Tibial artery (tissue), 4 donors: Measurements from ENCODE around the gene ADSL.

ENCODE experiments used
- DNase-seq, 2 donors: peaks; one replicate each; pipeline ENCODE4 v3.0.0-alpha.2; 2019
- H3K27ac ChIP-seq, 2 donors: fragments of 200-600 bp; sonication (generic) in 1 of 2; 1 replicate in 1 of 2; 2 replicates in 1 of 2; pipeline ENCODE4 v1.5.1; 2018 to 2019; ENCODE audit warnings: mild to moderate bottlenecking in 1 of 2
- H3K27me3 ChIP-seq, 2 donors: fragments of 200-600 bp; sonication (generic) in 1 of 2; one replicate each; pipeline versions ENCODE4 v1.5.1 to v1.6.0; 2016 to 2019
- H3K36me3 ChIP-seq, 3 donors: fragments of 200-600 bp; sonication (generic) in 2 of 3; one replicate each; pipeline ENCODE4 v1.5.1; 2016 to 2019; ENCODE audit warnings: mild to moderate bottlenecking in 2 of 3
- H3K4me1 ChIP-seq, 4 donors: fragments of 200-600 bp; sonication (generic) in 2 of 4; 1 replicate in 3 of 4; 2 replicates in 1 of 4; pipeline ENCODE4 v1.5.1; 2016 to 2019
- H3K4me3 ChIP-seq, 2 donors: fragments of 200-600 bp; sonication (generic) in 1 of 2; 1 replicate in 1 of 2; 2 replicates in 1 of 2; pipeline ENCODE4 v1.5.1; 2018 to 2019; ENCODE audit warnings: mild to moderate bottlenecking in 2 of 2
- H3K9me3 ChIP-seq, 3 donors: fragments of 200-600 bp; sonication (generic) in 1 of 3; one replicate each; pipeline ENCODE4 v1.5.1; 2016 to 2019
- CTCF ChIP-seq, 2 experiments: fragments of 200-600 bp in 1 of 2; fragments of 450-650 bp in 1 of 2; IDR thresholded peaks; one replicate each; pipeline ENCODE4 v1.5.1; 2017 to 2019; ENCODE audit warnings: antibody characterized with exemption in 2 of 2, mild to moderate bottlenecking in 1 of 2, moderate library complexity in 1 of 2
- intact Hi-C: fragments of 100-400 bp; cut with DNase I; formaldehyde crosslinking; loops from one replicate; pipeline ENCODE4 v1.15.0; 2023; ENCODE audit warnings: low total_unique reads

The ADSL gene

GRCh38 chr22:40428796-40429195 lies 82.5 kb downstream of the ADSL start:
- intact Hi-C loops = no loop called here
- DNase-seq = peak in 1 of 2 donors; percentile 11
- TF ChIP-seq CTCF (IDR thresholded peaks at IDR 0.05) = no peak
- H3K9me3 ChIP-seq = no peaks in the 10 kb centered on the region
- H3K36me3 ChIP-seq = peaks cover 32 to 69% (median 65%) of the 10 kb centered on the region in 3 donors
- no peaks in the 10 kb centered on the region for H3K27me3 ChIP-seq
- H3K4me3 ChIP-seq = no peak overlapping the region
- peaks cover 0 to 28% (median 3%) of the 10 kb centered on the region in 4 donors for H3K4me1 ChIP-seq
- no peak overlapping the region for H3K27ac ChIP-seq

- no peaks in the 10 kb centered on the region for H3K9me3 ChIP-seq
- intact Hi-C loops = no loop called here
- no peaks in the 10 kb centered on the region for H3K27me3 ChIP-seq
- H3K27ac ChIP-seq = no peak overlapping the region
- peak in 1 of 2 donors; percentile 51 for DNase-seq
- no peak overlapping the region for H3K4me3 ChIP-seq
- H3K4me1 ChIP-seq = peaks cover 0 to 28% (median 3%) of the 10 kb centered on the region in 4 donors
- no peak for TF ChIP-seq CTCF (IDR thresholded peaks at IDR 0.05)
- peaks cover 30 to 64% (median 60%) of the 10 kb centered on the region in 3 donors for H3K36me3 ChIP-seq
Observed at GRCh38 chr22:40429481-40429880, 83.2 kb downstream of the ADSL start.

- no peaks in the 10 kb centered on the region for H3K9me3 ChIP-seq
- H3K4me3 ChIP-seq = no peak overlapping the region
- DNase-seq = peak in 1 of 2 donors; percentile 50
- H3K4me1 ChIP-seq = peaks cover 0 to 35% (median 1%) of the 10 kb centered on the region in 4 donors
- intact Hi-C loops = loop anchor here (10.0 kb wide), 1 partner anchor 56 kb away; the partner anchor contains the start of gene SGSM3
- TF ChIP-seq CTCF (IDR thresholded peaks at IDR 0.05) = no peak
- no peak overlapping the region for H3K27ac ChIP-seq
- peaks cover 30 to 59% (median 53%) of the 10 kb centered on the region in 3 donors for H3K36me3 ChIP-seq
- H3K27me3 ChIP-seq = no peaks in the 10 kb centered on the region
Observed at GRCh38 chr22:40430991-40431390, 84.7 kb downstream of the ADSL start.

- intact Hi-C loops = loop anchor here (10.0 kb wide), 1 partner anchor 57 kb away; the partner anchor contains the start of gene SGSM3
- peaks cover 26 to 50% (median 42%) of the 10 kb centered on the region in 3 donors for H3K36me3 ChIP-seq
- TF ChIP-seq CTCF (IDR thresholded peaks at IDR 0.05) = no peak
Observed at GRCh38 chr22:40432157-40432556, 85.9 kb downstream of the ADSL start.

GRCh38 chr22:40432625-40433024 lies 86.3 kb downstream of the ADSL start:
- peaks cover 0 to 51% (median 17%) of the 10 kb centered on the region in 4 donors for H3K4me1 ChIP-seq
- TF ChIP-seq CTCF (IDR thresholded peaks at IDR 0.05) = no peak
- no peak overlapping the region for H3K4me3 ChIP-seq
- intact Hi-C loops = loop anchor here (10.0 kb wide), 1 partner anchor 58 kb away; the partner anchor contains the start of gene SGSM3
- peak in 1 of 2 donors; percentile 31 for DNase-seq
- H3K36me3 ChIP-seq = peaks cover 25 to 46% (median 39%) of the 10 kb centered on the region in 3 donors
- no peak overlapping the region for H3K27ac ChIP-seq
- H3K27me3 ChIP-seq = no peaks in the 10 kb centered on the region
- H3K9me3 ChIP-seq = no peaks in the 10 kb centered on the region

More at GRCh38 chr22:40432157-40432556, 85.9 kb downstream of the ADSL start:
- Histone ChIP-seq H3K27me3 (no peaks in the 10 kb centered on the region), H3K27ac (no peak overlapping the region), H3K4me1 (peaks cover 0 to 46% (median 13%) of the 10 kb centered on the region in 4 donors), H3K9me3 (no peaks in the 10 kb centered on the region), H3K4me3 (no peak overlapping the region)
- no peak for DNase-seq
